H1 (cell line): ENCODE results near the gene FBLN5. TPM values are rescaled to one million over a fixed set of nuclear protein-coding genes. Genes with fewer than 3 reads are reported as not detected.

Experiments
- CTCF ChIA-PET: fragments of 300-600 bp; sonication (Branson Sonifier 250); formaldehyde crosslinking; loops from one replicate; lab custom pipeline; 2021; ENCODE audit not compliant: partially characterized antibody; lab: Charles Lee
- POLR2A ChIA-PET: fragments of 300-600 bp; sonication (Branson Sonifier 250); formaldehyde crosslinking; loops from one replicate; lab custom pipeline; 2021; ENCODE audit warnings: inconsistent platforms; ENCODE audit not compliant: partially characterized antibody; lab: Charles Lee
- DNase-seq, 2 experiments: peaks; one replicate each; pipeline versions ENCODE4 v3.0.0 to v3.0.0-alpha.2; 2010 to 2022; ENCODE audit warnings: low spot score in 2 of 2, low read depth in 1 of 2, mixed read lengths in 1 of 2
- FAIRE-seq: peaks from 2 replicates; lab custom pipeline; 2011; peaks lifted over from hg19 to GRCh38; lab: Jason Lieb, UNC
- H2AFZ ChIP-seq: 2 replicates; pipeline ENCODE4 v1.8.1; 2012; ENCODE audit warnings: low read length, inconsistent platforms
- H2AK5ac ChIP-seq: 2 replicates; pipeline ENCODE4 v1.6.1; 2013; ENCODE audit warnings: low read depth, low read length
- H2BK120ac ChIP-seq: replicated peaks from 2 replicates; pipeline ENCODE3; 2013; ENCODE audit warnings: low read depth, low read length, inconsistent platforms
- H2BK12ac ChIP-seq: 2 replicates; pipeline ENCODE4 v1.6.1; 2013; ENCODE audit warnings: low read depth, low read length
- H2BK15ac ChIP-seq: 2 replicates; pipeline ENCODE4 v1.6.1; 2013; ENCODE audit warnings: low read length
- H2BK20ac ChIP-seq: 2 replicates; pipeline ENCODE4 v1.6.1; 2013; ENCODE audit warnings: low read length
- H2BK5ac ChIP-seq: 2 replicates; pipeline ENCODE4 v1.6.1; 2013; ENCODE audit warnings: low read depth, low read length
- H3K14ac ChIP-seq: 2 replicates; pipeline ENCODE4 v1.6.1; 2013; ENCODE audit warnings: inconsistent platforms; ENCODE audit not compliant: insufficient read length
- H3K18ac ChIP-seq: 2 replicates; pipeline ENCODE4 v1.6.1; 2013; ENCODE audit warnings: low read length; ENCODE audit errors: extremely low read depth
- H3K23ac ChIP-seq: 2 replicates; pipeline ENCODE4 v1.6.1; 2013; ENCODE audit warnings: inconsistent platforms; ENCODE audit not compliant: insufficient read length
- H3K23me2 ChIP-seq: 2 replicates; pipeline ENCODE4 v1.6.1; 2013; ENCODE audit warnings: low read depth, low read length
- H3K27ac ChIP-seq: 2 replicates; pipeline ENCODE4 v1.6.1; 2011; ENCODE audit warnings: low read depth, low read length, inconsistent platforms
- H3K27me3 ChIP-seq, 4 experiments: replicated peaks in 1 of 4; 1 replicate in 1 of 4; 2 replicates in 3 of 4; pipeline versions ENCODE4 v1.6.1 to v1.8.1; 2011 to 2013; ENCODE audit warnings: low read length in 3 of 4, mild to moderate bottlenecking in 3 of 4, inconsistent platforms in 2 of 4, mixed read lengths in 2 of 4, moderate library complexity in 1 of 4; ENCODE audit not compliant: control insufficient read depth in 3 of 4, insufficient read depth in 3 of 4; ENCODE audit errors: extremely low read depth in 1 of 4
- H3K36me3 ChIP-seq, 4 experiments: 2 replicates each; pipeline versions ENCODE4 v1.6.1 to v1.8.1; 2011 to 2013; ENCODE audit warnings: mild to moderate bottlenecking in 4 of 4, low read length in 3 of 4, moderate library complexity in 2 of 4, control low read depth in 1 of 4, inconsistent platforms in 1 of 4; ENCODE audit not compliant: insufficient read depth in 4 of 4, control insufficient read depth in 2 of 4
- H3K4ac ChIP-seq: replicated peaks from 2 replicates; pipeline ENCODE3; 2013; ENCODE audit warnings: low read length, low read depth, mixed read lengths, inconsistent platforms; ENCODE audit not compliant: insufficient read length
- H3K4me1 ChIP-seq, 4 experiments: replicated peaks in 1 of 4; 1 replicate in 1 of 4; 2 replicates in 3 of 4; pipeline versions ENCODE4 v1.6.1 to v1.8.1; 2011 to 2013; ENCODE audit warnings: low read length in 3 of 4, inconsistent platforms in 2 of 4, mixed read lengths in 1 of 4; ENCODE audit not compliant: insufficient read depth in 4 of 4, control insufficient read depth in 3 of 4
- H3K4me2 ChIP-seq, 2 experiments: 2 replicates each; pipeline versions ENCODE4 v1.6.1 to v1.8.1; 2011 to 2013; ENCODE audit warnings: low read depth in 2 of 2, low read length in 2 of 2, control low read depth in 1 of 2, inconsistent platforms in 1 of 2, mild to moderate bottlenecking in 1 of 2; ENCODE audit not compliant: insufficient read depth in 1 of 2
- H3K4me3 ChIP-seq, 4 experiments: fragments of 200-600, 300-600 bp in 1 of 4; sonication (generic), shearing (Covaris generic), sonication (Bioruptor Twin) in 1 of 4; 2 replicates each; pipeline versions ENCODE4 v1.5.1 to v1.8.1; 2011 to 2016; ENCODE audit warnings: low read length in 4 of 4, low read depth in 3 of 4, control low read depth in 2 of 4, inconsistent platforms in 2 of 4, mild to moderate bottlenecking in 2 of 4, mixed read lengths in 1 of 4, moderate library complexity in 1 of 4; ENCODE audit not compliant: insufficient read depth in 2 of 4; ENCODE audit errors: extremely low read depth in 1 of 4
- H3K56ac ChIP-seq: replicated peaks from 2 replicates; pipeline ENCODE3; 2013; ENCODE audit warnings: low read depth, mild to moderate bottlenecking, mixed read lengths, low read length, inconsistent platforms; ENCODE audit not compliant: insufficient read length
- H3K79me1 ChIP-seq: 2 replicates; pipeline ENCODE4 v1.6.1; 2013; ENCODE audit warnings: low read depth, low read length, control low read depth
- H3K79me2 ChIP-seq, 2 experiments: 2 replicates each; pipeline versions ENCODE4 v1.6.1 to v1.8.1; 2012 to 2013; ENCODE audit warnings: low read length in 2 of 2, mild to moderate bottlenecking in 2 of 2, inconsistent platforms in 1 of 2; ENCODE audit not compliant: insufficient read depth in 2 of 2, control insufficient read depth in 1 of 2
- H3K9ac ChIP-seq, 4 experiments: replicated peaks in 1 of 4; 1 replicate in 1 of 4; 2 replicates in 3 of 4; pipeline versions ENCODE4 v1.6.1 to v1.8.1; 2011 to 2013; ENCODE audit warnings: low read depth in 3 of 4, low read length in 3 of 4, control low read depth in 2 of 4, mild to moderate bottlenecking in 2 of 4, moderate library complexity in 2 of 4, inconsistent platforms in 1 of 4; ENCODE audit errors: extremely low read depth in 1 of 4
- H3K9me3 ChIP-seq, 2 experiments: 2 replicates each; pipeline versions ENCODE4 v1.6.1 to v1.8.1; 2012 to 2013; ENCODE audit warnings: mild to moderate bottlenecking in 2 of 2, moderate library complexity in 2 of 2, control low read depth in 1 of 2, inconsistent platforms in 1 of 2, low read depth in 1 of 2, low read length in 1 of 2, mixed read lengths in 1 of 2; ENCODE audit not compliant: insufficient read depth in 2 of 2
- H4K20me1 ChIP-seq, 2 experiments: replicated peaks in 1 of 2; 2 replicates each; pipeline versions ENCODE3 to v1.8.1; 2011 to 2013; ENCODE audit warnings: inconsistent platforms in 2 of 2, low read length in 2 of 2, mild to moderate bottlenecking in 1 of 2; ENCODE audit not compliant: insufficient read depth in 2 of 2, control insufficient read depth in 1 of 2
- H4K5ac ChIP-seq: 2 replicates; pipeline ENCODE4 v1.6.1; 2013; ENCODE audit warnings: low read length, low read depth, mixed read lengths, inconsistent platforms; ENCODE audit not compliant: insufficient read length
- H4K8ac ChIP-seq: 2 replicates; pipeline ENCODE4 v1.8.0; 2013; ENCODE audit warnings: mild to moderate bottlenecking, moderate library complexity, low read length, inconsistent platforms; ENCODE audit not compliant: insufficient read depth; ENCODE audit errors: extremely low read depth
- H4K91ac ChIP-seq: replicated peaks from 2 replicates; pipeline ENCODE3; 2013; ENCODE audit warnings: low read length, mixed read lengths, inconsistent platforms; ENCODE audit not compliant: insufficient read length
- EGR1 ChIP-seq: IDR thresholded peaks from 2 replicates; pipeline ENCODE4 v1.6.1; 2011; ENCODE audit warnings: low read depth, low read length, borderline replicate concordance
- HDAC6 ChIP-seq: IDR thresholded peaks from one replicate; pipeline ENCODE4 v1.7.1; 2012; ENCODE audit warnings: low read depth, mild to moderate bottlenecking, inconsistent platforms, low read length, moderate library complexity
- RAD21 ChIP-seq, 2 experiments: IDR thresholded peaks in 1 of 2; conservative IDR thresholded peaks in 1 of 2; 2 replicates each; pipeline ENCODE4 v1.6.1; 2011; ENCODE audit warnings: low read depth in 2 of 2, low read length in 2 of 2, improper control_type of control experiment in 1 of 2, inconsistent platforms in 1 of 2, mild to moderate bottlenecking in 1 of 2, moderate library complexity in 1 of 2
- SIN3A ChIP-seq, 2 experiments: IDR thresholded peaks in 1 of 2; conservative IDR thresholded peaks in 1 of 2; 2 replicates each; pipeline ENCODE4 v1.6.1; 2011 to 2012; ENCODE audit warnings: low read length in 2 of 2, improper control_type of control experiment in 1 of 2, low read depth in 1 of 2, mild to moderate bottlenecking in 1 of 2
- TAF7 ChIP-seq: optimal IDR thresholded peaks from 2 replicates; pipeline ENCODE3; 2011; ENCODE audit warnings: low read depth, mild to moderate bottlenecking, inconsistent platforms, low read length, moderate library complexity, borderline replicate concordance
- TBP ChIP-seq: IDR thresholded peaks from 2 replicates; pipeline ENCODE4 v1.6.1; 2011; ENCODE audit warnings: low read depth, low read length, improper control_type of control experiment
- WGBS, 2 experiments: shearing (Covaris generic) in 1 of 2; methylation state at CpG; one replicate each; pipeline versions ENCODE4 v1.1.6 to v1.1.7; 2013 to 2015; ENCODE audit warnings: low lambda C conversion rate in 2 of 2, mixed read lengths in 2 of 2, inconsistent platforms in 1 of 2, low coverage in 1 of 2, missing lambda C conversion rate in 1 of 2; ENCODE audit not compliant: insufficient replicate concordance in 2 of 2, insufficient coverage in 1 of 2, insufficient read length in 1 of 2; ENCODE audit errors: extremely low coverage in 1 of 2, missing lambda C conversion rate in 1 of 2; 5-methylcytosine and 5-hydroxymethylcytosine counted together
- polyA plus RNA-seq, 7 experiments: library from polyadenylated mRNA; depleted of rRNA in 3 of 7; stranded (reverse) in 5 of 7; unstranded in 2 of 7; fragments of >200 nt in 5 of 7; fragments of 200-250 nt in 2 of 7; gene quantifications; 1 replicate in 5 of 7; 2 replicates in 1 of 7; 4 replicates in 1 of 7; pipeline versions ENCODE4 v1.2.1 to v1.2.3, GENCODE V29; 2011 to 2013; ENCODE audit warnings: missing spikeins in 2 of 7, mixed read lengths in 2 of 7
- total RNA-seq: library from RNA; stranded (reverse); fragmentation: NEBNext Ultra II Directional; extraction: Animal tissue kit (Norgen Biotek cat#: 25700); gene quantifications from 2 replicates; pipeline ENCODE4 v1.2.1, GENCODE V29; 2021

The FBLN5 gene
- total and polyA plus RNA-seq, 2 of the 8 experiments (the other 6 are each of a cell fraction or from before 2014, with no cell fraction given): 0.88 to 3.5 TPM

GRCh38 chr14:91903070-91903469 lies 44.4 kb downstream of the FBLN5 start:
- Histone ChIP-seq H3K23me2 (no peaks in the 10 kb centered on the region), H3K18ac (no peak overlapping the region), H3K79me2 (no peaks in the 10 kb centered on the region), H3K4me2 (no peak overlapping the region), H4K5ac (no peak overlapping the region), H4K20me1 (peaks cover 0 to 2% of the 10 kb centered on the region in 2 experiments), H2BK12ac (no peak overlapping the region), H3K23ac (no peak overlapping the region), H3K56ac (no peak overlapping the region), H3K27me3 (peaks cover 0 to 1% (median 0%) of the 10 kb centered on the region in 4 experiments; a peak in 1 of 7 replicates), H4K91ac (no peak overlapping the region), H2BK5ac (no peak overlapping the region), H3K9ac (no peak overlapping the region), H3K79me1 (no peaks in the 10 kb centered on the region), H2BK15ac (no peak overlapping the region), H3K36me3 (no peaks in the 10 kb centered on the region), H3K4me3 (no peak overlapping the region), H2BK120ac (no peak overlapping the region), H3K4ac (no peak overlapping the region), H2AFZ (no peak overlapping the region), H3K27ac (no peak overlapping the region), H3K4me1 (no peaks in the 10 kb centered on the region), H3K14ac (no peak overlapping the region), H4K8ac (no peak overlapping the region), H2BK20ac (no peak overlapping the region), H2AK5ac (no peak overlapping the region), H3K9me3 (no peaks in the 10 kb centered on the region)
- FAIRE-seq (no peak), DNase-seq (no peak)
- WGBS, 2 experiments: 69% methylated on average over 2 of the region's 2 CpGs; no CpG with 5 or more reads in 1 of the 2 experiments
- no peak for TF ChIP-seq TBP
- TF ChIP-seq HDAC6: no peak
- TF ChIP-seq SIN3A (conservative IDR thresholded peaks at IDR 0.05 in 1 of 2, IDR thresholded peaks at IDR 0.05 in 1 of 2; ENCODE audit: low read depth in 1 of 2, low read length in 2 of 2): no peak
- TF ChIP-seq TAF7: no peak
- TF ChIP-seq EGR1: no peak
- no peak for TF ChIP-seq RAD21 (IDR thresholded peaks at IDR 0.05 in 1 of 2, conservative IDR thresholded peaks at IDR 0.05 in 1 of 2; ENCODE audit: low read depth in 2 of 2, low read length in 2 of 2)
- ChIA-PET CTCF (interaction anchor here (0.6 to 1.0 kb wide), 3 partner anchors 45 to 203 kb away, joined by 3 read pairs; no protein-coding TSS in a partner anchor), POLR2A (no interaction called here)
